ENCODE measurements around the gene PLXDC2. TPM values are rescaled to one million over a fixed set of nuclear protein-coding genes. Genes with fewer than 3 reads are reported as not detected.
A peak's percentile ranks its signal among the peaks of the same experiment; 100 is the strongest.

Gene PLXDC2
- total and polyA plus RNA-seq, 10 of the 15 experiments (the other 5 are each of a cell fraction or from before 2014, with no cell fraction given): 0.05 to 1.8 (median 0.14) TPM; not detected in 2

- TF ChIP-seq POLR2AphosphoS5 (IDR thresholded peaks at IDR 0.05; ENCODE audit: low read length): no peak
- no peak for TF ChIP-seq REST (IDR thresholded peaks at IDR 0.05; ENCODE audit: low read depth, low read length)
These were observed 2.6 kb downstream of the PLXDC2 start (continued) for GRCh38 chr10:19818876-19819275.

- RAD21 ChIA-PET (ENCODE audit: unreplicated experiment): interaction anchor here (0.7 to 1.0 kb wide), 5 partner anchors 9 to 950 kb away, joined by 3 read pairs; no protein-coding TSS in a partner anchor
- Histone ChIP-seq H3K27ac (ENCODE audit: control insufficient read depth, insufficient read depth) (no peak overlapping the region), H4K20me1 (ENCODE audit: control insufficient read depth, insufficient read depth) (no peaks in the 10 kb centered on the region), H3K9me3 (replicated peaks; ENCODE audit: control insufficient read depth, insufficient read depth, low read length) (no peaks in the 10 kb centered on the region; the same call in 2 of the 3 replicates), H3K4me2 (ENCODE audit: control insufficient read depth, insufficient read depth) (no peak overlapping the region), H2AFZ (ENCODE audit: control insufficient read depth, low read depth, low read length) (no peak overlapping the region), H3K36me3 (ENCODE audit: control insufficient read depth in 2 of 2, insufficient read depth in 2 of 2, low read length in 1 of 2) (no peaks in the 10 kb centered on the region), H3K9ac (ENCODE audit: control insufficient read depth, insufficient read depth, low read length) (no peak overlapping the region), H3K4me1 (ENCODE audit: control insufficient read depth, insufficient read depth, low read length) (no peaks in the 10 kb centered on the region), H3K27me3 (replicated peaks in 1 of 2; ENCODE audit: control insufficient read depth in 2 of 2, insufficient read depth in 2 of 2, low read length in 1 of 2) (peaks cover 1 to 3% of the 10 kb centered on the region in 2 experiments; a peak in 3 of 4 replicates), H3K79me2 (ENCODE audit: control insufficient read depth, insufficient read depth, low read length) (no peaks in the 10 kb centered on the region), H3K4me3 (no peak overlapping the region)
- FAIRE-seq: no peak
- POLR2A ChIA-PET: no interaction called here
- no TSS peak for BruUV-seq (replicated peaks)
- DNase-seq (ENCODE audit: low read depth, low spot score): no peak
- CTCF ChIA-PET: interaction anchor here (0.6 to 1.4 kb wide), 23 partner anchors 8 to 949 kb away, joined by 3 to 6 read pairs (median 3); no protein-coding TSS in a partner anchor
- peak; percentile 10; the same call in 1 of the 3 replicates for ATAC-seq
- TF ChIP-seq WRNIP1 (IDR thresholded peaks at IDR 0.05; ENCODE audit: borderline replicate concordance, low read depth, low read length) (no peak), RAD21 (IDR thresholded peaks at IDR 0.05; ENCODE audit: insufficient read depth, low read depth, low read length) (peak; percentile 62), BCLAF1 (IDR thresholded peaks at IDR 0.05) (no peak), JUNB (IDR thresholded peaks at IDR 0.05) (peak; percentile 22; the same call in 1 of the 2 replicates), SMC3 (IDR thresholded peaks at IDR 0.05; ENCODE audit: borderline replicate concordance, low read length) (peak; percentile 84), MTA2 (IDR thresholded peaks at IDR 0.05; ENCODE audit: low read depth) (peak; percentile 16; the same call in 1 of the 2 replicates), CTCF (IDR thresholded peaks at IDR 0.05 in 2 of 3, conservative IDR thresholded peaks at IDR 0.05 in 1 of 3; ENCODE audit: control insufficient read depth in 2 of 3, extremely low read depth in 1 of 3, insufficient read depth in 1 of 3, low read depth in 3 of 3, low read length in 3 of 3) (peak; percentile 46 to 72 (median 55); a peak in 5 of 6 replicates), TCF7 (IDR thresholded peaks at IDR 0.05; ENCODE audit: borderline replicate concordance) (no peak)
- WGBS (ENCODE audit: insufficient coverage, insufficient replicate concordance, low lambda C conversion rate, missing lambda C conversion rate): 22% methylated on average over 2 of the region's 2 CpGs
- SMC1A ChIA-PET (ENCODE audit: uncharacterized antibody, unreplicated experiment): interaction anchor here (0.5 to 1.4 kb wide), 20 partner anchors 11 to 949 kb away, joined by 3 to 7 read pairs (median 3); no protein-coding TSS in a partner anchor
- in situ Hi-C loops (cut with MboI): no loop called here
- intact Hi-C loops (cut with micrococcal nuclease; ENCODE audit: unreplicated experiment): loop anchor here (5.0 to 10.0 kb wide), 3 partner anchors 83 to 1035 kb away; no protein-coding TSS in a partner anchor
These were observed 3.3 kb downstream of the PLXDC2 start for GRCh38 chr10:19819419-19820033.
